A549 (cell line): ENCODE data around the gene CNIH3.

ENCODE experiments used
- CTCF ChIP-seq: fragments of >200 bp; sonication (Bioruptor Twin); formaldehyde crosslinking; IDR thresholded peaks from 3 replicates; pipeline ENCODE4 v1.5.1; 2016
- MAFK ChIP-seq: fragments of 450-650 bp; IDR thresholded peaks from 2 replicates; pipeline ENCODE4 v1.6.1; 2014; ENCODE audit not compliant: partially characterized antibody

- TF ChIP-seq CTCF = no peak
- TF ChIP-seq MAFK = no peak
These were observed 123.3 kb downstream of the CNIH3 start for GRCh38 chr1:224739303-224739996.
